NK-92 treated with Interleukin-12 subunit alpha and Interleukin-12 subunit beta, amount 100 ng/mL, for 24 hours (cell line): ENCODE data around the gene COP1.

ENCODE experiments used
- DNase-seq: peaks from one replicate; lab custom pipeline; 2025; lab: John Stamatoyannopoulos, UW

The COP1 gene

DNA sequence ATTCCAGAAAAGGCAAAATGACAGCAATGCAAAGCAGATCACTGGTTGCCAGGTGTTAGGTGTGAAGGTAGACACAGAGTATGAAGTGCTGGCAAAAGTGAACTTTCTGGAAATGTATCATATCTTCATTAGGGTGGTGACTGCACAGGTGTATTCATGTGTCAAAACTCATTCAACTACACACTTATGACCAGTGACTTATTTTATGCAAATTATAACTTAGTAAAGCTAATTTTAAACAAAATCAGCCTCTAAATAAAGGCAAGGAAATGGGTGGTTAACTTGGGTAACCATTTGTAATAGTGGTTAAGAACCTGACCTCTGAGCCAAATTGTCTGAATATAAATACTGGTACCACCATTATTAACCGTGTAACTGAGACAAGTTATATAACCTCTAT, 7.4 kb downstream of the COP1 start:
- no peak for DNase-seq

DNA sequence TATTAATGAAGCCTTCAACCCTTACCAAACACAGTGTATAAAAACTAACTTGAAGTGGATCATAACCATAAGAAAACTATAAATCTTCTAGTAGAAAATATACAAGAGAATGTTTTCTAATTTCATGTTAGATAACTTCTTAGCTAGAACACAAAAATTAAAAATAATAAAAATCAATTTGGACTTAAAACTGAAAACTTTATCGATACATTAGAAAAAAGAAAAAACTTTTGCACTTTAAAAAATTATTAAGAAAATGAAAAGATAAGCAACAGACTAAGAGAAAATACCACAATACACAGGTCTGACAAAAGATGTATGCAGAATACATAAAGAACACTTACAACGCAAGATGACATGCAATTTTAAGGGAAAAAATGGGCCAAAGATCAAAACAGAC, 8.7 kb downstream of the COP1 start:
- DNase-seq: no peak

DNA sequence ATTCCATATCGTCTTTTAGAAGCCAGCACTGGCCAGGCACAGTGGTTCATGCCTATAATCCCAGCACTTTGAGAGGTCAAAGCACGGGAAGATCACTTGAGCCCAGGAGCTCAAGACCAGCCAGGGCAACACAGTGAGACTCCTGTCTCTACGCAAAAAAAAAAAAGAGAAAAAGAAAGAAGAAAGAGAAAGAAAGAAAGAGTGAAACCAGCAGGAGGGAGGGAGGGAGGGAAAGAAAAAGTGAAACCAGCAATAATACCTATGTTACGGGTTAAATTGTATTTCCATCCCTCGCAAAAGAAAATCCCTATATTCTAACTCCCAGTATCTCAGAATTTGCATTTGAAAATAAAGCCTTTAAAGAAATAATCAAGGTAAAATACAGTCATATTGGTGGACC, 10.4 kb downstream of the COP1 start:
- no peak for DNase-seq

DNA sequence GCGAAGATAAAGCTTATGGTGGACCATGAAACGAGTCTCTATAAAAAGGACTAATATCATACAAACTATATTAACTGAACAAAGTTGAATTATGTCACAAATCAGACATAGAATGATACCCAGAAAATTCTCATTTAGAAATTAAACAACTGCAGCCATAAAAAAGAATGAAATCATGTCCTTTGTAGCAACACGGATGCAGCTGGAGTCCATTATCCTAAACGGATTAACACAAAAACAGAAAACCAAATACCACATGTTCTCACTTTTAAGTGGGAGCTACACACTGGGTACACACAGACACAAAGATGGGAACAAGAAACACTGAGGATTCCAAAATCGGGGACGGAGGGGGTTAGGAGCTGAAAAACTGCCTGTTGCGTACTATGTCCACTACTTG, 11.5 kb downstream of the COP1 start:
- DNase-seq: no peak

DNA sequence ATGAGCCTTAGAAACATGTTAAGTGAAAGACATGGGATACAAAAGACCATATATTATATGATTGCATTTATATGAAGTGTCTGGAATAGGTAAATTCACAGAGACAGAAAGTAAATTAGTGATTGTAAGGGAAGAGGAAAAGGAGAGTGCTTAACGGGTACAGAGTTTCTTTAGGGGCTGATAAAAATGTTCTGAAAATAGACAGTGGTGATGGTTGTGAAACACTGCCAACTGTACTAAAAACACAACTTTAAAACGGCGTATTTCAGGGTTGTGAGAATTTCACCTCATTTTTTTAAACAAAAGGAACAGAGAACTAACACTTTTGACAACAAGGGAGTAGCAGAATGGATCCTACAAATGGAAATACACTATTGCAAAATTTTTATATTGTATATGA, 13.4 kb downstream of the COP1 start:
- no peak for DNase-seq

DNA sequence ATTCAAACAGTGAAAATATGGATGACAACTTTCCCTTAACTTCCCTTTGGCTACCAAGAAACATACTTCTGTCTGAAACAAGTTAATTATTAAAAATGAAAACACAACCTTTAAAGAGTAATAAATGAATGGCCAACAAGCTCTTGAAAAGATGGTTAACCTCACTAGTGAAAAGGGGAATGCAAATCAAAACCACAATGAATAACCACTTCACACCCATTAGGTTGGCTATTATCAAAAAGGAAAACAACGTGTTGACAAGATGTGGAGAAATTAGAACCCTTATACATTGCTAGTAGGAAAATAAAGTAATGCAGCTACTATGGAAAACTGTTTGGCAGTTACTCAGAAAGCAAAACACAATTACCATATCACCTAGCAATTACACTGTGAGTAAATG, 14.1 kb downstream of the COP1 start:
- no peak for DNase-seq

DNA sequence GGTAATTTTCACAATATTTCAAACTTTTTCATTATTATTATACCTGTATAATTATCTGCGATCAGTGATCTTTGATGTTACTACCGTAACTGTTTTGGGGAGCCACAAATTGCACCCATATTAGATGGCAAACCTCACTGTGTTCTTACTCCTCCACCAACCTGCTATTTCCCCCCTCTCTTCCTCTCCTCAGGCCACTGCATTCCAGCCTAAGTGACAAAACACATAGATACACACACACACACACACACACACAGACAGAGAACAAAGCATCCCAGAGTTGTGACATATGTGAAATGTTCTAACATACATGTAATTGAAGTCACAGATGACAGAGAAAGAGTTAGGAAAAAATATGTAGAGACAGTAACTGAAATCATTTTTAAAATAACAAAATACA, 18.5 kb downstream of the COP1 start:
- DNase-seq: no peak

DNA sequence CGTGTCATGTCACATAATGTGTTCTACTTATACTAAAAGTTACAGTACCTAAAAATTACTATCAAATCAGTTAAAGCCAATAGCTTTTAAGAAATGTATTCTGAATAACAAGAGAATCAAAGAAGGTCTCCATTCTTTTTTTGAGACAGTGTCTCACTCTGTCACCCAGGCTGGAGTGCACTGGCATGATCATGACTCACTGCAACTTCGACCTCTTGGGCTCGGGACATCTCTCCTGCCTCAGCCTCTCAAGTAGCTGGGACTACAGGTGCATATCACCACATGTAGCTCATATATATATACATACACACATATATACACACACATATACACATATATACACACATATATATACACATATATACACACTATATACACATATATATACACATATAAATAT, 20.1 kb downstream of the COP1 start:
- DNase-seq: no peak

DNA sequence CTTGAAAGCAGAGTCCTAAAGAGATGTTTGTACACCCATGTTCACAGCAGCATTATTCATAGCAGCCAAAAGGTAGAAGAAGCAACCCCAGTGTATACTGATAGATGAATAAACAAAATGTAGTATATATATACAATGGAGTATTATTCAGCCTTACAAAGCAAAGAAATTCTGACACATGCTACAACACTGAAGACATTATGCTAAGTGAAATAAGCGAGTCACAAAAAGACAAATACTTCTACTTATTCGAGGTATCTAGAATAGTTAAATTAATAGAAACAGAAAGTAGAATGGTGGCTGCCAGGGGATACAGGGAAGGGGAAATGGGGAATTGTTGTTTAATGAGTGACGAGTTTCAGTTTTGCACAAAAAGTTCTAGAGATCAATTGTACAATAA, 23.5 kb downstream of the COP1 start:
- DNase-seq: no peak

DNA sequence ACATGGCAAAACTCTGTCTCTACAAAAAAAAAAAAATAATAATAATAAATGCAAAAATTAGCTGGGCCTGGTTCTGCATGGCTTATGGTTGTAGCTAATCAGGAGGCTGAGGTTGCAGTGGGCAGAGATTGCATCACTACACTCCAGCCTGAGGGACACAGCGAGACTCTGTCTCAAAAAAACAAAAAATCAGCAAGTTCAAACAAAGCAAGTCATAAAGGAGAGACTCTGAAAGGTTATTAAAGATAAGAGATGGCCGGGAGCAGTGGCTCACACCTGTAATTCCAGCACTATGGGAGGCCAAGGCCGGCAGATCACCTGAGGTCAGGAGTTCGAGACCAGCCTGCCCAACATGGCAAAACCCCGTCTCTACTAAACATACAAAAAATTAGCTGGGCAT, 28.8 kb downstream of the COP1 start:
- no peak for DNase-seq

DNA sequence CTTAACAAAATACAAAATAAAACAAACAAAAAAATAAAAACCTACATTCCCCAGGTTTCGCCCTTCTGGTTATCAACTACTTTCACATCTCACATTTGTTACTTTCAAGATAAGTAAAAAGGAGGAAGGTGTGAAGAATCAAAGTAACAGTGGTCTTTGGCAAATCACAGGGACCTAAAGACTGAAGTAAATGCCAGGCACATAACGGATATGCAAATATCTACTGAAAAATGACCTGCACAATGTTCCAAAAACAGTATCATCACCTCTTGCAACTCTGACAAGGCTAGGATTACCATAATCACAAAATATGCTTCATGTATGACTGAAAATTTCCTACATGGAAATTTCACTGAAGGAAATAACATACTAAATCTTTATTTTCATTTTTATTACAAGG, 29.3 kb downstream of the COP1 start:
- no peak for DNase-seq

DNA sequence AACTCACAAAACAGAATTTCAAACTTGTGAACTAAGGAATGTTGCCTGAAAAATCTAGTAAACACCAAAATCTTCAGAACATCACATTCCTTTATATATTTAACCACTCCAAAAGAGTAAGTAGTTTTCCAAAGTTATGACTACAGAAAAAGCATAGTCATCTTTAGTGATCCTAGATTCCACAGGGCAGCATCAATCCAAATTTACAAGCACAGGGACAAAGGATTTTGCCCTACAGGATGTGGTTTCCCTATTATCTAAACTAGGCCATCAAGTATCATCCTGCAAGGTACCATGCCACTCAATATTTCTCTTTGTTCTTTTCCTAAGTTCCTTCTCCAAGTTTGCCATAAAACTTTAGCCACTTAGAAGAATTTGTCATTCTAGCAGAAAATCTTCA, 33.0 kb downstream of the COP1 start:
- no peak for DNase-seq

DNA sequence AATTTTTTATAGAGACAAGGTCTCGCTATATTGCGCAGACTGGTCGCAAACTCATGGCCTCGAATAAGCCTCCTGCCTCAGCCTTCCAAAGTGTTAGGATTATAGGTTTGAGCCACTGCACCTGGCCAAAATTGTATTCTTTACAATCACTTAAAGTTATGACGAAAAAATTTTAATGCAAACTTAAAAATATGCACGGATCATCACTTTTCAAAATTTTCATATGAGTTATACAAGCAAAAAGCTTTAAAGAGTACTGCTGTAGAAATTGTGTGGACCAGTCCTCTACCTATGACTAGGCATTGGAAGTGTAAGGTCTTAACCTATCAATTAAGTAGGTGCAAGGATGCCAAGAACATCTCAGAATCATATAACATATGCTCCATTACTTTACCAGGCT, 34.9 kb downstream of the COP1 start:
- no peak for DNase-seq

DNA sequence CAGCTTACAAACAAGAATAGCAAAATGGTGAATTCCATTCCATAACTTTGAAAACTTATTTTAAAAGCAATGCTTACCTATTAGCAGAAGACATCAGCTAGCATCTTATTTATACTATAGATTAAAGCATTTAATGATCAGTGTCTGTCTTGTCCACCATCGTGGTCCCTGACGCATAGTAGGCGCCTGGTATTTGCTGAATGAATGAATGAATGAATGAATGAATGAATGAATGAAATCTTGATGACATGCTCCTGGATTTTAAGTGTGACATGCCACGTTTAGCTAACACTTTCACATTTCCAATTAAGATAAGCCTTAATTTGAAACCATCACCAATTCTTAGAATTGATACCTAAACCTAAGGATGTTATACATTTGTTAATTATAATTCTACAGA, 39.9 kb downstream of the COP1 start:
- DNase-seq: no peak

DNA sequence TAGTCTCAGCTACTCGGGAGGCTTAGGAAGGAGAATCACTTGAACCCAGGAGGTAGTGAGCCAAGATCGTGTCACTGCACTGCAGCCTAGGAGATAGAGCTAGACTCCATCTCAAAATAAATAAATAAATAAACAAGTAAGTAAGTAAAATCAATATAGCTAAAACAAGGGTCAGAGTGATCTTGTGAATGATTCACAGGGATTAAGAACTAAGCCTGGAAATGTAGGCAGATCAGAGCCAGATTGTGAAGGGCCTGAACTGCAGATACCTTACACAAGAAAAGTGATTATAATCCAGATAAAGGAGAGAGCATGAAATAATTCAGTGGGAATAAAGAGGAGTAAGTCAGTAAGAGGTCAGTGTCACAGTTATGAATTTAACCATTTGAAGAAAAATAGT, 41.5 kb downstream of the COP1 start:
- DNase-seq: no peak

DNA sequence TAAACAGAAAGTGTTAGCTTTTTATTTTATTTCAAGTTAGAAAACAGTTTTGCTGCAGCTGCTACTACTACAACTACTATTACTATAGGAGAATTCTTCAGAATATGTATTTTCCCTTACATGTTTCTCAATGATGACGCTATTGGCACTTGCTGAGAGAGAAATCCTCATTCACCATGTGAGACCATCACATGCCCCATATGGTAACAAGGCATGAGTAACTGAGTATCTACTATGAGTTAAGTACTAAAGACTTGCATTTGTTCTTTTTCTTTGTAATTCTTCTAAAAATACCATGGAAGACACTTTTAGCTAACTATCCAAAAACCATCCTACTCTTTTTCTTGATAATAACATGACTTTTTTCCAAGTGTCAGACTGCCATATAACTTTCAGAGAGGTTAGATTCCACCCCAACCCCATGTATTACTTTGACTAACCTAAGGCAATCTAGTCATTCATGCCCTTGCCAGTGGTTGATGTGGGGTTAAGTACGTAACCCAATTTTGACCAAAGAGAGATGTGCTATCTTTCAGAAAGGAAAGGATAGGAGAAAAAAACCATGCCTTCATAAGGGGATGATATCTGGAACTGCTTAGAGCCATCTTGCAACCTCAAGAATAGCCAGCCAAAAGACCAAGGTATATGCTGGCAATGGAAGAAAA, 42.9 kb downstream of the COP1 start:
- DNase-seq: no peak

DNA sequence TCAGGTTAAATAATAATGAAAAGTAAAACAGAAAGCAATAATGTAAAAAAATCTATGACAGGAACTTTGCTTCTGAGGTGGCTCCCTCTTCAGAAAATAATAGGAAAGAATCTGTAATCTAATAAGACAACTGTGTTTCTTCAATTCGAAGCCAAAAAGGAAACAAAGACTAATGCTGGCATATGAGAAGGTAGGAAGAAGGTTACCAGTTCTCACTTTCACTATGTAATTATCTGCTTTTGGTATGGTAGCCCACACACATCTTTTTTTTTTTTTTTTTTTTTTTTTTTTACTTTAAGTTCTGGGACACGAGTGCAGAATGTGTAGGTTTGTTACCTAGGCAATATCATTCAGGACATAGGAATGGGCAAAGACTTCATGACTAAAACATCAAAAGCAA, 47.1 kb downstream of the COP1 start:
- no peak for DNase-seq

DNA sequence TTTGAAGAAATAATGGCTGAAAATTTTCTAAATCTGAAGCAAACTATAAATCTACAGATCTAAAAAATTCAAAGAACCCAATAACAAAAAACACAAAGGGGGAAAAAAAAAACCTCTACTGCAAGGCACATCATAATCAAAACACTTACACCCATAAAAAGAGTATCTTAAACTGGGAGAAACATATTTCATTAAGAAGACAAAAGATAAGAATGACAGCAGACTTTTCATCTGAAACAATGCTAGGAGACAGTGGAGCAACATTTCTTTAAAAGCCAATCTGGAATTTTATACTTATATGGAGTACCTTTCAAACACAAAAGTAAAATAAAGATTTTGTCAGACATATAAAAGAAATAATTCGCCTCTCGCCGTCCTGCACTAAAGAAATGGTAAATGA, 49.1 kb downstream of the COP1 start:
- no peak for DNase-seq

DNA sequence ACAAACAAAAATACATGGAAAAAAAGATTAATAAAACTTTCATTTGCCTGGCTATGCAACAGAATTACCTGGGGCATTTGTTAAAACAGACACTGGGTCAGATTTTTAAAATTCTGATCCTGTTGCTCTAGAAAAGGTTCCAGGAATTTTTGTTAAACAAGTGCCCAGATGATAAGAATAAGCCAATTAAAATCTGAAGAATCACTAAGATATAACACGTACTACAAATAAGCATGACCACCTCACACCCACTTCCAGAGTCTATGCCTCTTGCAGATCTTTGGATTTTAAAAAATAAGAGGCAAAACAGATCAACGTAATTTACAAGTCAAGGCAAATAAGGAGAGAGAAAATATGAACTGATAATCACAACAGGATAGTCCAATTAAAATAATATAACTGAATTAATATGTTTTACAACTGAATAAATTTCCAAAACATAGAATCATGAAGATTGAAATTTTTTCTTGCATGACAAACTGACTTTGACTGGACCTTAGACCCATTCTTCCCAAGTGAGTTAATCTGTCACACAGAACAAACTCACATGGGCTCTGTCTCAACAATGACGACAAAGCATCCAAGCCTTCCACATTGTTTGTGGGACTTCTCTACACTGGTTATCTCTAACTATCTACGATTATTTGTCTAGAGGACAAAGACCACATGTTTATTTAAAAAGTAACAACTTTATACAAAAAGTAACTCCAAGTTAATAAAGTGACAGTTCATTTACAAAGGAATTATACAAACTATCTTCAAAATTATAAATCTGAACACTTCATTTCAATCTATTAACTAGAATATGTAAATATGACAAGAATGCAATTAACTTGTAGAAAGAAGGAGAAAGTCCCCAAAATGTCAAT, 56.9 kb downstream of the COP1 start:
- DNase-seq: no peak

DNA sequence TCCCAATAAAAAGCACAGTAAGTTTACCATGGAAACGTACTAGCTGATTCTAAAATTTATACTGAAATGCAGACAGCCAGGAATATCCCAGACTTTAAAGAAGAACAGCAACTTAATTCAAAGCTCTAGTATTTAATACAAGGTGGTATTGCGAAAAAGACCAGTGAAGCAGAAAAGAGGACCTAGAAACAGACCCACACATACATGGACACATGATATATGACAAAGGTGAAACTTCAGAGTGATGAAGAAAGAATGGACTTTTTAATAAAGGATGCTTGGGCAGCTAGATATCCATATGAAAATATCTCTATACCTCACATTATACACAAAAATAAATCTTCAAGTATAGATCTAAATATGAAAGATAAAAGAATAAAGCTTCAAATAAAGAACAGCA, 62.6 kb downstream of the COP1 start:
- DNase-seq: no peak

DNA sequence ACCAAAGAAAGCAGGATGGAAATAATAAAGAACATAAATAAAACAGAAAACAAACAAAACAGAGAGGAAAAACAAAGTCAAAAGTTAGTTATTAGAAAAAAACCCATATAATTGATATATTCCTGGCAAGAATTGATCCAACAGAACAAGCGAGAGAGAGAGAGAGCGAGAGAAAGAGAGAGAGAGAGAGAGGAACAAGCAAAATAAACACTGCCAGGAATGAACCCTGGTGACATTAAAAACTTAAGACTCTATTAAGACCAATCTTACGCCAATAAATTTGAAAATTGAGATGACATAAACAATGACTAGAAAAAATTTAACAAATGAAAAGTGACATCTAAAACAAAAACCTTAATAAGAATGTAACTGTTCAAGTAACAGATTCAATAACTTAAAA, 64.1 kb downstream of the COP1 start:
- DNase-seq: no peak

DNA sequence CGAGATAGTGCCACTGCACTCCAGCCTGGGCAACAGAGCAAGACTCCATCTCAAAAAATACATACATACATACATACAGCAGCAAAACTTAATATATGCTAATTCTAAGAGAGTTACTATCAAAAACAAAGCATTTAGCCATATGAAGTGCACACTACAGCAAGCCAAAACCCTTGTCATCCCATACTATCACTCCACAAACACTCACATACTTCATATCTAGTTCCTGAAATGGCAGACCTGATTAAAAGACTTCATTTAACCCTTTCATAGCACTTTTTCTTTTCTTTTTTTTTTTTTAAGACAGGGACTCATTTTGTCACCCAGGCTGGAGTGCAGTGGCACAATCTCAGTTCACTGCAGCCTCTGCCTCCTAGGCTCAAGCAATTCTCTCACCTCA, 65.6 kb downstream of the COP1 start:
- no peak for DNase-seq

DNA sequence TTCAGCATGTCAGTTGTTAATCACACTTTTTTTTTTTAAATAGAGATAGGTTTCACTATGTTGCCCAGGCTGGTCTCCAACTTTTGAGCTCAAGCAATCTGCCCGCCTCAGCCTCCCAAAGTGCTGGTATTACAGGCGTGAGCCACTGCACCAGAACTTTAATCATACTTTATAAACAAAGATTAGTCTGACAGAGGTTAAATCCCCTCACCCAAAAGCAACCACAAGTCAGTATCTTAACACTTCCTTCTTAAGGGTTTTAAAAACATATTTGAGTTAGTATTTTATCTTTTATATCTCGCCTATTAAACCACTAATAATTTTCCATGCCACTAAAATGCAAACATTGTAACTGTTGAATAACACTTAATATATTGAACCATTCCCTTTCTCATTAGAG, 70.2 kb downstream of the COP1 start:
- DNase-seq: no peak

DNA sequence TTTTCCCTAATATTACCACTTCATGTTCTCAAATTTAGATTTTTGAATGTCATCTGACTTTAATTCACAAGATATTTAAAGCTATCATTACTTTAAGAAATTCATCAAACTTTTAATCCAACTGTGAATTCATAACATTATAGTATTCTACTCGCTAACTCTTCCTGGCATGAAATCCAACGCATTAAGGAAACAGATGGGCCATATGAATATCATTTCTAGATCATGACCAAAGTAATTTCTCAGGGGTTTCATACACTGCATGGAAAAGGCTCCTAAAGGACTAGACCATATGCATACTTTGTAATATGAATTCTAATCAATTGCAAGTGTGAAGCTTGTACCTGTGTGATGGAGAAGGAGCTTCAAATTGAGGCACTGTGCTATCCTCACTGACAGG, 72.4 kb downstream of the COP1 start:
- DNase-seq: no peak
